ENCODE results near the gene FOXP1.
"Not testable (repeated sequence)": the region's sequence is repeated elsewhere in the genome, so short reads cannot be mapped to it uniquely, and the experiment has no call there.

Gene FOXP1

DNA sequence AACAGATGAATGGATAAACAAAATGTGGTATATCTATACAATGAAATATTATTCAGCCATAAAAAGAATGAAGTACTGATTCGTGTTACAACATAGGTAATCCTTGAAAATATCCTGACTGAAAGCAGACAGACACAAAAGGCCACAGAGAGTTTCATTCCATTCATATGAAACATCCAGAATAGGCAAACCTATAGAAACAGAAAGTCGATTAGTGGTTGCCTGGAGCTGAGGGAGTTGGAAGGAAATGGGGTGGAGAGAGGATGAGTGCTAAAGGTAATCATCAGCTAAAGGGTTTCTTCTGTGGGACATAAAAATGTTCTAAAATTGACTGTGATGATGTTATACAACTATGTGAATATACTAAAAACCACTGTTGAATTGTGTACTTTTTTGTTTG, 22.9 kb downstream of the FOXP1 start:
- DNase-seq: no peak

GRCh38 chr3:71559578-71560162, 23.9 kb downstream of the FOXP1 start:
- no peak for DNase-seq

GRCh38 chr3:71559021-71559420, 24.5 kb downstream of the FOXP1 start:
- no peak for DNase-seq

DNA sequence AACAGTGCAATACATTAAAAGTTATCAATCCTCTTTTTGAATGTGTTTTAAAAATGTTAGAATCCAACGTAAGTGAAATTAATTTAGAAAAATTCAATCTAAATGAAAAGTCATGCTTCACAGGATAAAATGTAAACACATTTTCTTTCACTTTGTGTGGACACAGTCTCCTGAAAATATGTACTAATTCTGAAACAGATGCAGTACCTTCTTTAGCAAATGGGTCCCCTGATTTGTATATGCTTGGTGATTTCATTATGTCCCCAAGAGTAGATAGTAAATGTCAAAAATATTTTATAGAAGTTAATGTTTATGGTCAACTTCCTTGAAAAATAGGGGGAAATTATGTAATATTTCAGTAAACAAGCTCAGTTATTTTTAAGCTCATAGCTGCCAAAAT, 28.9 kb downstream of the FOXP1 start:
- no peak for DNase-seq

GRCh38 chr3:71551311-71551919, 32.1 kb downstream of the FOXP1 start:
- DNase-seq: no peak

DNA sequence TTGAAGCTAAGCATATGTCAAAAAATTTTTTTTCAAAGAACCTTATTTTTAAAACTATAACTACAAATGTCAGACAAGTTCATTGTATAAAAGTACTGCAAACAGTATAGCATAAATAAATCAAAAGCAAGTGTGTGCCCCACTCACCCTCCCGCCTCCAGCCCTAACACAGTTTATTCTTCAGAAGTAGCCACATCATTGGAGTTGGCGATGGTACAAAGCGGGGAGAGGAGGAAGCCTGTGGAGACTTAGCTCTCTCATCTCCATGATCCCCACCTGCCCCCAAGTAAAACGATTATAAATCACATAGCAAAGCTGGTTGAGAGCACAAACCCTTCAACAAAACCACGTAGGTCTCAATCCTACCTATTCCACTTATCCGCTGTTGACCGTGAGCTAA, 33.6 kb downstream of the FOXP1 start:
- no peak for DNase-seq

GRCh38 chr3:71548705-71549384, 34.7 kb downstream of the FOXP1 start:
- DNase-seq: no peak

GRCh38 chr3:71547249-71548198, 36.0 kb downstream of the FOXP1 start:
- DNase-seq: no peak

DNA sequence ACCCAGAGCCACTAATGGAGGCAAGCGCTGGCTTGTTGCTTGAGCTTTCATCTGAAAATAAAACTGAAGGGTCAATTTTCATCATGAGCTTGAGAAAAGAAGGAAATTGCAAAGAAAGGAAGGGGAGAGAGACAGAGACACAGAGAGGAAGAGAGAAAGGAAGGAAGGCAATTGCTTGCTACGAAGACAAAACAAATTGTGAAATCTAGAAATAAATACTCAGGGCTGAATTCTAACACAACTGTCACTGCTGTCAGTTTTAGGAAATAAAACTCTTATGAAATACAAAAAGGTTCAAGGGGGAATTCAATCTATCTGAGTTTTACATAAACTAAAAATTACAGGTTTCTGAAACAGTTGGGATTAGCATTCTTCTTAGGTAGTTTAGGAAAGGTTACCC, 36.7 kb downstream of the FOXP1 start:
- no peak for DNase-seq

DNA sequence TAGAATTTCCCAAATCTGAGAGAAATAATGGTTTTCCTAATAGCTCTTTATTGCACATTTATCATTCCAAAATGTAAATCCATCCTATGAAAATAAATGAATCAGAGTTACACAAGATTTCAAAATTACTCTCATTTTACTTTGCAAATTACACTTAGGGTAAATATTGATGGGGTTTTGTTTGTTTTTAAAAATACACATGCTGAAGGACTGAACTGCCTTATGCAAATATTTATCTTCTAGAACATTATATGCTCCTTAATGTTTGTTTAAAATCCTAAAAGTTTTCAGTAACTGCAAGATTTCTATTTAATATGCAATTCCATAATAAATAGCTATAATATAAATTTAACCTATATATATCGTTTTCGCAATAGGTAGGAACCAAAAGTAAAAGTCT, 38.2 kb downstream of the FOXP1 start:
- DNase-seq: no peak

GRCh38 chr3:71543371-71544016, 40.0 kb downstream of the FOXP1 start:
- no peak for DNase-seq

DNA sequence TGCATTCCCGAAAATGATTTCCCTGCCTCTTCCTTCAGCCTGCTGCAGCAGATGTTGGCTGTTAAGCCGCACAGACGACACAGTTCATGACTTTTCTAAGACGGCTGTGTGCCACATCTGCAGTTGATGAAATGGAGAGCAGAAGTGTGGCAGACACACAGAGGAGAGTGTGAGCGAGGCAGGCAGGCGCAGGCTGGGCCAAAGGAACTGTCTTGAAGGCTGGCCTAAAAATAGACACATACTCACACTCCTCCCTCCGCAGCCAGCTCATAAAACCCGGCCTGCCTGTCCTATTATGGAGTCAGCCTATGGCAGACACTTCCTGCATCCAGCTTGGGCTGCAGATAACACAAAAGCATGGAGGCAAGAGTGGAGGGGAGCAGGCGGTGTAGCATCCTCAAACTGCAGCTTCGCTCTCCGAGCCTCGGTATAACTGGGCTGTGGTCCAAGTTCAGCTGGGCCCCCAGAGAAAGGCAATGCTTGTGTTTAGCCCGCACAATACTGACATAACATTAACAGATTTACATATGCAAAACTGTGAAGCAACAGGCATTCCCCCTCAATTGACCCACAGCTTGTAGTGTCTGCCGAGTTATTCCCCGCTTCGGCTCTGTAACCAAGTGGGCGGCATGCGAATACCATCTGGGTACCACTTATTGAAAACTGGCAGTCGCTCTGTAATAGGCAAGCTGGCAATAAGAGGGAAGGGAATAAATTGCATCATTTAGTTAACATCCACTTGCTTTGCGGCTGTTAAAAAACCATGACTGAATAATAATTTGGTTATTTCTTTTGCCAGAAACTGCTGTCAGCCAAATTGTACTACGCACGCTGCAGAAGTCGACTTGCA, 40.8 kb downstream of the FOXP1 start:
- DNase-seq: no peak

- DNase-seq: no peak
Observed at GRCh38 chr3:71541313-71541712, 42.2 kb downstream of the FOXP1 start.

DNA sequence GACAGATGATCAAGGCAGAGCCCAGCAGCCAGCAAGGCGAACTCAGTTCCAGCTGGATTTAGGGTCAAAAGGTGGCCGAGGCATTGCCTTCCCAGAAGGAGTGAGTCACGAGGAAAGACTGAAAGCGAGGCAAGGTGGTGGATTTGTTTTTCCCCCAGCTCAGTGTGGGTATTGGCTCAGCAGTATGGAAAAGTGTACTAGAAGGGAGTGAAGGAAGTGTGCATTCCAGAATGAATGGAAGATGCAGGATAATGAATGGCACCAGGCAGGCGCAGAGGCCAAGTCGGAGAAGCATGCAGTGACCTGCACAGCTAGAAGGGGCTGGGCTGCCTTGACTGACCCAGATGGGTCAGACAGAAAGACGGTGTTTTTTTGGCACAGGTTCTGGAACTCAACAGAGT, 46.3 kb downstream of the FOXP1 start:
- DNase-seq: no peak

- no peak for DNase-seq
Observed at GRCh38 chr3:71536376-71536965, 47.1 kb downstream of the FOXP1 start.

GRCh38 chr3:71533588-71533987, 49.9 kb downstream of the FOXP1 start:
- no peak for DNase-seq

DNA sequence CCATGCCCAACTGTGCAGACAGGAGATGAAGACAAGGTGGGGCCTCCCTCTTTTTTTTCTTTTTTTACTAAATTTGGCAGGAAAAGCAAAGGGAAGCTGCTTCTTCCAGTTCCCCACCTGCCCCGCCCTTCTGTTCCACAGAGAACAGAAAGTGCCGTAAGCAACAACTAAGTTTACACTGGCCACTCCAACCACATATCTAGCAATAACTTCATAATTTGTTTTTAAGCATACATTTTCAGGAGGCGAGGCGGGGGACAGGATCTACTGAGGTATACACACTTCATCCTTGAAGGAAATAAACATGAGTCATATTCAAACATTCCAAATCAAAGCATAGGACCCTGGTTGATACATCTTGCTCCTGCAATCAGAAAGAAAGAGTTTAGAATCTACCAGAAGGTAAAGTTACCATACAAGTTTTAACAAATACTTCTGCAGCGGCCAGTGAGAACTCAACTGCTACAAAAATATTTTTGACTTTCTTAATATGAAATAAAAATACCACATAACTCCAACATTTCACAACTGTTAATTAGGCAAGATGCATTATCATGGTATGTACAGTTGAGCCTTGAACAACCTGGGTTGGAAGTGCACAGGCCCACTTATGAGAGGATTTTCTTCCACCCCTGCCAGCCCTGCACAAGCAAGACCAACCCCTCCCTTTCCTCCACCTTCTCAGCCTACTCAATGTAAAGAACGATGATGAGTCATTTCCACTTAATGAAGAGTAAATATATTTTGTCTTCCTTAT, 50.7 kb downstream of the FOXP1 start:
- DNase-seq: no peak

DNA sequence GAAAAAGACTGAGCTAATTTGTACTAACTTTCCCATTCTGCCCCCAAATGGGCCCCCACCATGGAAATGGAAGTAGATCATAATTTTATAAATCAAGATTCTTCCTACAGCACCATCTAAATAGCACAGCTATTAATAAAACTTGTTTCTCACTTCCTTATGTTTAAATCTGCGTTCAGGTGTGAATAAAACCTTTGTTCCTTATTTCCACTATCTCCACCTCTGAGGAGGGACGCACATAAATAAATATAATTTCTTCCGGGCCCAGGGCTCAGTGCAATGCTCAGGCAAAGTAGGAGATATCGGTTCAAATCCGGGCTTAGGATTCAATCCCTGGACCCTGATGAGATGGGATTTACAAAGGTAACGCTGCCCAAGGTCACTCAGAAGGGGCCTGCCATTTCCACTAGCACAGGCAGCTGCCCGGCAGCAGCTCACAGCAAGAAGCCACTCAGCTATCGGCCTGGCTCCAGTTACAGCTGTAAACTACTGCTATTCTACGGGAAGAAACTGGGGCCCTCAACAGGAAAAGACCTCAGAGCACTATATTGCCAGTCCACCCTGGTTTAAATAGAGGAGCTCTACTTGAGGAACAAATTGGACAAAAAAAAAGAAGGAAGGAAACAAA, 52.5 kb downstream of the FOXP1 start:
- no peak for DNase-seq

DNA sequence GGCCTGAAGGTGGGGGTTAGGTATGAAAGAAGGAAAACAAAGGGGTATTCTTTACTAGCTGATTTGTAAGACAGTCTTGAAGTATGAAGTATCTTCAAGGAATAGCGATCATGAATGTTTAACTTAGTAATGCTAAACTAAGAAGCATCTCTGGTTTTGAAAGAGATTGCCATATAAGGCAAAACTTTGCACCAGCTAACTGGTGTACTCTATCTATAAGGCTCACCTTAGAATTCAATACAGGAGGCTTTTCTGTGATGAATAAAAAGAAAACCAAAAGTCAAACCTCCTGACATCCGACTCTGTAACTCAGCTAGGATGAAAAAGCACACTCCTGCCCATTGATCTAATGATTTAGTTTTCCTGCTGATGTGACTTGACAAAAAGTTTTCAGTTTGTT, 54.7 kb downstream of the FOXP1 start:
- DNase-seq: no peak

GRCh38 chr3:71526448-71526847, 57.1 kb downstream of the FOXP1 start:
- DNase-seq: not testable (repeated sequence)
